ENCODE data around the gene PRDM9. TPM values are rescaled to one million over a fixed set of nuclear protein-coding genes. Genes with fewer than 3 reads are reported as not detected.
A peak's percentile ranks its signal among the peaks of the same experiment; 100 is the strongest.
"Not testable (repeated sequence)": the region's sequence is repeated elsewhere in the genome, so short reads cannot be mapped to it uniquely, and the experiment has no call there.

PRDM9 gene
- total RNA-seq, 1 experiment from 2014 or later = not detected

DNA sequence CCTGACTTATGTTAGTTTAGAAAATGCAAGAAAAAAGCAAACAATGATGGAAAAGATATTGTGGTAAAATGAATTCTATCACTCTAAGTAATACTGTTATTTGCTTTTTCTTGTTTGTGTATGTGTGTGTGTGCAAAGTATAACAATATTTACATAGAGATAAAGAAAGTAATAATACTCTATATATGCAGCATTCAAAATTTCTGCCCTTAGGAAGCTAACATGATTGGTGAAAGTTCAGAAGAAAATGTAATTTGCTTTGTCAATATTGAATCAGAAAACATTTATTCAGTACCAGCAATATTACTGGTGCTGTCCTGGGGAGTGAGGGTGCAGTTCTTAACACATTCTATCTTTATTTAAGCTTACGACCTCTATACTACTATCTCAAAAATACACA is 12.9 kb upstream of the PRDM9 start:
- intact Hi-C loops (cut with micrococcal nuclease; ENCODE audit: unreplicated experiment) = no loop called here
- TF ChIP-seq, protein P1, sequence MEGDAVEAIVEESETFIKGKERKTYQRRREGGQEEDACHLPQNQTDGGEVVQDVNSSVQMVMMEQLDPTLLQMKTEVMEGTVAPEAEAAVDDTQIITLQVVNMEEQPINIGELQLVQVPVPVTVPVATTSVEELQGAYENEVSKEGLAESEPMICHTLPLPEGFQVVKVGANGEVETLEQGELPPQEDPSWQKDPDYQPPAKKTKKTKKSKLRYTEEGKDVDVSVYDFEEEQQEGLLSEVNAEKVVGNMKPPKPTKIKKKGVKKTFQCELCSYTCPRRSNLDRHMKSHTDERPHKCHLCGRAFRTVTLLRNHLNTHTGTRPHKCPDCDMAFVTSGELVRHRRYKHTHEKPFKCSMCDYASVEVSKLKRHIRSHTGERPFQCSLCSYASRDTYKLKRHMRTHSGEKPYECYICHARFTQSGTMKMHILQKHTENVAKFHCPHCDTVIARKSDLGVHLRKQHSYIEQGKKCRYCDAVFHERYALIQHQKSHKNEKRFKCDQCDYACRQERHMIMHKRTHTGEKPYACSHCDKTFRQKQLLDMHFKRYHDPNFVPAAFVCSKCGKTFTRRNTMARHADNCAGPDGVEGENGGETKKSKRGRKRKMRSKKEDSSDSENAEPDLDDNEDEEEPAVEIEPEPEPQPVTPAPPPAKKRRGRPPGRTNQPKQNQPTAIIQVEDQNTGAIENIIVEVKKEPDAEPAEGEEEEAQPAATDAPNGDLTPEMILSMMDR (conservative IDR thresholded peaks at IDR 0.05; ENCODE audit: low read depth, low read length) = no peak
- TF ChIP-seq EZH2 (IDR thresholded peaks at IDR 0.05; ENCODE audit: borderline replicate concordance, low read depth, low read length, poor library complexity, severe bottlenecking) = no peak
- Histone ChIP-seq H3K4me3 (ENCODE audit: low read depth, low read length, poor library complexity, severe bottlenecking) (no peak overlapping the region), H3K27ac (ENCODE audit: low read depth, low read length, poor library complexity, severe bottlenecking) (no peak overlapping the region), H3K4me1 (ENCODE audit: insufficient read depth, low read length, poor library complexity, severe bottlenecking) (no peaks in the 10 kb centered on the region), H3K9me3 (ENCODE audit: low read depth, low read length, poor library complexity, severe bottlenecking) (no peaks in the 10 kb centered on the region), H3K36me3 (ENCODE audit: insufficient read depth, low read length, poor library complexity, severe bottlenecking) (no peaks in the 10 kb centered on the region), H3K27me3 (replicated peaks; ENCODE audit: insufficient read depth, low read depth, low read length, poor library complexity) (no peaks in the 10 kb centered on the region)
- CTCF ChIA-PET = no interaction called here
- no peak for DNase-seq (ENCODE audit: low spot score)
- no TSS peak for BruUV-seq (replicated peaks)
- POLR2A ChIA-PET (ENCODE audit: low non-redundant PET) = no interaction called here

DNA sequence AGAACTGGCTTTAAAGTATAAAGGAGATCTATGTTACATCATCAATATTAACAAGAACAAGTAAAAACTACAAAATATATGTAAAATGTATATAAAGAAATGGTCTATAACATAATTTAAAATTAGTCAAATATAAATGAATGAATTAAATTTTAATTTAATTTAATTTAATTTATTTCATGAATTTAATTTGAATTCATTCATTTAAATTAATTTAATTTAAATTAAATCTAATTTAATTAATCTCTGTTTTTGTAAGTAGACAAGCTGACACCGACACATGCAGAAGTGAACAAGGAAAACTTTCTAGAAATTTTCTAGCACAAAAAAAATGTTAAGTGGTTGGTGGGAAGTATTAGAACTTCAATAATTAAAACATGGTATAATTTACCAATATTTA is 10.8 kb upstream of the PRDM9 start:
- BruUV-seq (replicated peaks) = no TSS peak

DNA sequence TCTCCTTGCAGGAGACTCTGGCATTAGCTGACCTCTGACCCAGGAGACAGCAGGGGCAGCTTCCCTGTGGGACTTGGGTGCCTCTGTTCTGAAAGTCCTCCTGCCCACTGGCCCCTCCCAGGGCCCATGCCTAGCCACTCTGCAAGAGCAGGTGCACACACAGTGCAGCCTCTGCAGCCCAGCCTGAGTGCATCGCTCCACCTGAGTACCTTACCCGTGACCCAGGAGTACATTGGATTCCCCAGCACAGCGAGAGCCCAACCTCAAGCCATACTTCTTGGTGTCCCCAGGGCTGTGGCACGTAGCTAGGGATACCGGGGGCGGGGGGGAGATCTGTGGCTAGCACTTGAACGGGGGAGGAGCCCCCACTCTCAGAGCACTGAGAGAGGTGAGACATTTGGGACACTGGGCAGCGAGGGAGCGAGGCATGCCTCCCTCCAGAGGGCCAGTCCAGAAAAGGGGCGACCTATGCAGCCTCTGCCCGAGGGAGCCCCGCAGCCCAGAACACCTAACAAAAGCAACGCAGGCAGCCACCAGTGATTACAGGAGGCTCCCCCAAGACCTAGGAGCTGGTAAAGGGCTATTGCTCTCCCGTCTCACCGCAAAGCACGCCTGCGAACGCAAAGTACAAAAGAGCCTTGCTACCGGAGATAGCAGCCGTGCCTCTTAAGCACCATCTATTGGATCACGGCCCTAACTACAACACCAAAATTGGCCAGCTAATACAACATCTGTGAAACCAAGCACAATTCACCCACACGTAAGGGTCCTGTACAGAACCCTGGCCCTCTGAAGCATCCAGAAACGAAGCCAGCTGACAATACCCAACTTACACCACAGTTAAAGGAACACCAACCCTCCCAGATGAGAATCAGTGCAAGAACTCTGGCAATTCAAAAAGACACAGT is 826 bp upstream of the PRDM9 start:
- no TSS peak for BruUV-seq (replicated peaks)
- POLR2A ChIA-PET (ENCODE audit: low non-redundant PET) = no interaction called here
- intact Hi-C loops (cut with micrococcal nuclease; ENCODE audit: unreplicated experiment) = loop anchor here (10.0 kb wide), 1 partner anchor 302 kb away; no protein-coding TSS in a partner anchor

More for the DNA sequence above, 10.8 kb upstream of the PRDM9 start:
- H3K36me3 ChIP-seq (ENCODE audit: insufficient read depth, low read length, poor library complexity, severe bottlenecking) = no peaks in the 10 kb centered on the region
- CTCF ChIA-PET = no interaction called here
- POLR2A ChIA-PET (ENCODE audit: low non-redundant PET) = no interaction called here
- no peaks in the 10 kb centered on the region for H3K4me1 ChIP-seq (ENCODE audit: insufficient read depth, low read length, poor library complexity, severe bottlenecking)
- intact Hi-C loops (cut with micrococcal nuclease; ENCODE audit: unreplicated experiment) = no loop called here
- no peak overlapping the region for H3K4me3 ChIP-seq (ENCODE audit: low read depth, low read length, poor library complexity, severe bottlenecking)
- TF ChIP-seq EZH2 (IDR thresholded peaks at IDR 0.05; ENCODE audit: borderline replicate concordance, low read depth, low read length, poor library complexity, severe bottlenecking) = no peak
- TF ChIP-seq, protein P1 (conservative IDR thresholded peaks at IDR 0.05; ENCODE audit: low read depth, low read length) = no peak
- DNase-seq (ENCODE audit: low spot score) = no peak
- no peaks in the 10 kb centered on the region for H3K27me3 ChIP-seq (replicated peaks; ENCODE audit: insufficient read depth, low read depth, low read length, poor library complexity)
- no peak overlapping the region for H3K27ac ChIP-seq (ENCODE audit: low read depth, low read length, poor library complexity, severe bottlenecking)
- H3K9me3 ChIP-seq (ENCODE audit: low read depth, low read length, poor library complexity, severe bottlenecking) = no peaks in the 10 kb centered on the region

DNA sequence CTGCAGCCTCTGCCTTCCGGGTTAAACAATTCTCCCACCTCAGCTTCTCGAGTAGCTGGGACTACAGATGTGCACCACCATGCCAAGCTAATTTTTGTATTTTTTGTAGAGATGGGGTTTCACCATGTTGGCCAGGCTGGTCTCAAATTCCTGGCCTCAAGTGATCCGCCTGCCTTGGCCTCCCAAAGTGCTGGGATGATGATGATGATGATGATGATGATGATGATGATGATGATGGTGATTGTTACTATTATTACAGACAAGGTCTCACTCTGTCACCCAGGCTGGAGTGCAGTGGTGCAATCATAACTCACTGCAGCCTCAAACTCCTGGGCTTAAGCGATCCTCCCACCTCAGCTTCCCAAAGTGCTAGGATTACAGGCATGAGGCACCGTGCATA is 3.0 kb downstream of the PRDM9 start:
- H3K36me3 ChIP-seq (ENCODE audit: insufficient read depth, low read length, poor library complexity, severe bottlenecking); CTCF ChIA-PET; H3K27me3 ChIP-seq (replicated peaks; ENCODE audit: insufficient read depth, low read depth, low read length, poor library complexity); H3K9me3 ChIP-seq (ENCODE audit: low read depth, low read length, poor library complexity, severe bottlenecking); BruUV-seq (replicated peaks); H3K4me1 ChIP-seq (ENCODE audit: insufficient read depth, low read length, poor library complexity, severe bottlenecking); POLR2A ChIA-PET (ENCODE audit: low non-redundant PET); H3K27ac ChIP-seq (ENCODE audit: low read depth, low read length, poor library complexity, severe bottlenecking); H3K4me3 ChIP-seq (ENCODE audit: low read depth, low read length, poor library complexity, severe bottlenecking); DNase-seq (ENCODE audit: low spot score); intact Hi-C loops (cut with micrococcal nuclease; ENCODE audit: unreplicated experiment): not testable (repeated sequence)

More for the DNA sequence above, 826 bp upstream of the PRDM9 start:
- no peak for TF ChIP-seq EZH2 (IDR thresholded peaks at IDR 0.05; ENCODE audit: borderline replicate concordance, low read depth, low read length, poor library complexity, severe bottlenecking)
- TF ChIP-seq, protein P1 (conservative IDR thresholded peaks at IDR 0.05; ENCODE audit: low read depth, low read length) = peak; percentile 26; the same call in 1 of the 2 replicates
- CTCF ChIA-PET = interaction anchor here (0.6 to 1.1 kb wide), 2 partner anchors 174 to 417 kb away, joined by 3 to 4 read pairs; no protein-coding TSS in a partner anchor
- H3K4me1 ChIP-seq (ENCODE audit: insufficient read depth, low read length, poor library complexity, severe bottlenecking) = no peaks in the 10 kb centered on the region
- H3K27me3 ChIP-seq (replicated peaks; ENCODE audit: insufficient read depth, low read depth, low read length, poor library complexity) = no peaks in the 10 kb centered on the region
- peak; percentile 42 for DNase-seq (ENCODE audit: low spot score)
- no peaks in the 10 kb centered on the region for H3K9me3 ChIP-seq (ENCODE audit: low read depth, low read length, poor library complexity, severe bottlenecking)
- no peak overlapping the region for H3K27ac ChIP-seq (ENCODE audit: low read depth, low read length, poor library complexity, severe bottlenecking)
- no peaks in the 10 kb centered on the region for H3K36me3 ChIP-seq (ENCODE audit: insufficient read depth, low read length, poor library complexity, severe bottlenecking)
- no peak overlapping the region for H3K4me3 ChIP-seq (ENCODE audit: low read depth, low read length, poor library complexity, severe bottlenecking)
